Gastroesophageal sphincter (tissue), 3 donors: Measurements from ENCODE around the gene PXK.

ENCODE experiments used
- CTCF ChIP-seq, 4 experiments: fragments of 200-600 bp in 2 of 4; fragments of 450-650 bp in 2 of 4; sonication (generic) in 1 of 4; IDR thresholded peaks; one replicate each; pipeline ENCODE4 v1.5.1; 2017 to 2019; ENCODE audit warnings: antibody characterized with exemption in 4 of 4, mild to moderate bottlenecking in 2 of 4, moderate library complexity in 2 of 4
- POLR2A ChIP-seq, 2 donors: fragments of 450-650 bp; IDR thresholded peaks; one replicate each; pipeline ENCODE4 v1.6.1; 2017; ENCODE audit warnings: antibody characterized with exemption in 2 of 2, mild to moderate bottlenecking in 2 of 2, moderate library complexity in 1 of 2

GRCh38 chr3:58324391-58325390, 8.0 kb upstream of the PXK start:
- TF ChIP-seq CTCF (IDR thresholded peaks at IDR 0.05) (no peak), POLR2A (IDR thresholded peaks at IDR 0.05) (no peak)
